ENCODE data around the gene ADPRM.

GRCh38 chr17:10661437-10661836, 36.0 kb upstream of the ADPRM start:
- TF ChIP-seq REST (tag by site-specific recombination; IDR thresholded peaks at IDR 0.05) = no peak
- TF ChIP-seq ZBTB7A (tag by site-specific recombination; IDR thresholded peaks at IDR 0.05; ENCODE audit: low read depth) = no peak
- no peak for TF ChIP-seq ZNF658 (tag by site-specific recombination; IDR thresholded peaks at IDR 0.05)
- no peak for TF ChIP-seq CTCF (tag by site-specific recombination; IDR thresholded peaks at IDR 0.05)
- TF ChIP-seq ZNF26 (tag by site-specific recombination; IDR thresholded peaks at IDR 0.05) = no peak
- no peak for TF ChIP-seq FEZF1 (tag by site-specific recombination; IDR thresholded peaks at IDR 0.05)

Measured in HEK293 (cell line).